Non-pigmented ciliary epithelial cell (primary cell): ENCODE measurements around the gene CENPA.
"Not testable (repeated sequence)": the region's sequence is repeated elsewhere in the genome, so short reads cannot be mapped to it uniquely, and the experiment has no call there.

Experiments used
- DNase-seq: peaks from one replicate; pipeline ENCODE4 v3.0.0-alpha.2; 2010; ENCODE audit warnings: low read depth

The CENPA gene

DNA sequence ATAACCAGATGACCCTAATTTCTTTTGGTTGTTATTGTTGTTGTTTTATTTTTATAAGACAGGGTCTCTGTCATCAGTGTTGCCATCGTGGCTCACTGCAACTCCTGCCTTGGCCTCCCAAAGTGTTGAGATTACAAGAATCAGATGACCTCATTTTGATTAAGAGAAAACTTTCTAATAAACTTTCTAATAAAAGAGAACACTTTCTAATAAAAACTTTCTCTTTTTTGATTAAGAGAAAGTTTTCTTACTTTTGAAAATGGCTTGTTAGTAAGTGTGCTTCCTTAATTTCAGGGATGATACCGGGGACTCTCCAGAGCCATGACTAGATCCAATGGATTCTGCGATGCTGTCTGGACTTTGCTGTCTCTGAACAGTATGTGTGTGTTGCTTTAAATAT lies 7.7 kb downstream of the CENPA start:
- no peak for DNase-seq

DNA sequence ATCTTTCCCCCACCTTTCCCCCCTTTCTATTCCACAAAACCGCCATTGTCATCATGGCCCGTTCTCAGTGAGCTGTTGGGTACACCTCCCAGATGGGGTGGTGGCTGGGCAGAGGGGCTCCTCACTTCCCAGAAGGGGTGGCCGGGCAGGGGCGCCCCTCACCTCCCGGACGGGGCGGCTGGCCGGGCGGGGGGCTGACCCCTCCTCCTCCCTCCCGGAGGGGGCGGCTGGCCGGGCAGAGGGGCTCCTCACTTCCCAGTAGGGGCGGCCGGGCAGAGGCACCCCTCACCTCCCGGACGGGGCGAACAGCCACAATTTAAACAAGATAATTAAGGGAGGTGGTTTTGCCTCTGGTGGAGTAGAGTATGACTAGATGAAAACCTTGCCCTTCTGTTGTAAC lies 9.3 kb downstream of the CENPA start:
- not testable (repeated sequence) for DNase-seq

DNA sequence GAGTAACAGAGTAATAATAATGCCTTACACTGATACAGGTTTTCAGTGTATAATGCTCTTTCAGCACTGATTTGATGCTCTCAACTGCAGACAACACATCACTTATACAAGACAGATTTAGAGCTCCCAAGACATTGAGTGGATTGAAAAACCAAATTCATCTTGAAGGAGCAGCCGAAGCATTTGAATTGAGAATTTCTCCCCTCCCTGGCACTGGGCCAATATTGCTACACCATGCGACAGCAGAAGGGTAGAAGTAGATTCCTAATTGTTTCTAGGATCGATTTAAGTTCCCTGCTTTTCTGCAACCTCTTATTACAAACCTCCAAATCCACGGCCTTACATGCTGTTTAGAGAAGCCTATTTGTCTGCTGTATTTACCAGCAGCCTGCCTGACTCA lies 15.5 kb downstream of the CENPA start:
- DNase-seq, result no peak

DNA sequence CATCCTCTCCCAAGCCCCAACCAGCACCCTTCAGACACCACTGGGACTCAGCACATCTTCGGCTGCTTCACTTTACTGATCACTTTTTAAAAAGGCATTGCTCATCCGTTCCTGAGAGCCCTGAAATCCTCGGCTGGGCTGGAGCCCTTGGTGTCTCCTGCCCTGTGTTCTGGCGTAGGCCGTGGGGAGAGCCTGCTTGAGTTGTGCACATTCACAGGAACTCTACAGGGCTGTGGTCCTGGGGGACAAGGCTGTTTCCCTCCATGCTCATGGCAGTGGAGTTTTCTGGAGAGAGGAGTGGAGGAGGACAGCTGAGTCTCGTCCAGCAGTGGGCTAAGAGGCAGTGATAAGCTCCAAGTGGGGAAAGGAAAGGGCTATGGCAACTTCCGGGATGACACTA lies 15.9 kb downstream of the CENPA start:
- DNase-seq, result no peak

DNA sequence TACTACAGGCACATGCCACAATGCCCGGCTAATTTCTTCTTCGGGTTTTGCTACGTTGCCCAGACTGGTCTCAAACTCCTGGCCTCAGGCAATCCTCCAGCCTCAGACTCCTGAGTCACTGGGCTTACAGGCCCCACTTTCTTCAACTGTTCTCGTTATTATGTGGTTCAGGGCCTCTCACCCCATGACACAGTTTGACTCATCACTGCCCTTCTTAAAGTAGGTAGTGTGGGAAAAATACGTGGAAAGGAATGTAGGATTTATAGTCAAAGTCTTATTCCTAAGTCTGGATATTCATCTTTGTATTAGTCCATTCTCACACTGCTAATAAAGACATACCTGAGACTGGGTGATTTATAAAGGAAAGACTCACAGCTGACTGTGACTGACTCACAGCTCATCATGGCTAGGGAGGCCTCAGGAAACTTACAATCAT lies 19.4 kb downstream of the CENPA start:
- peak; percentile 26 for DNase-seq

DNA sequence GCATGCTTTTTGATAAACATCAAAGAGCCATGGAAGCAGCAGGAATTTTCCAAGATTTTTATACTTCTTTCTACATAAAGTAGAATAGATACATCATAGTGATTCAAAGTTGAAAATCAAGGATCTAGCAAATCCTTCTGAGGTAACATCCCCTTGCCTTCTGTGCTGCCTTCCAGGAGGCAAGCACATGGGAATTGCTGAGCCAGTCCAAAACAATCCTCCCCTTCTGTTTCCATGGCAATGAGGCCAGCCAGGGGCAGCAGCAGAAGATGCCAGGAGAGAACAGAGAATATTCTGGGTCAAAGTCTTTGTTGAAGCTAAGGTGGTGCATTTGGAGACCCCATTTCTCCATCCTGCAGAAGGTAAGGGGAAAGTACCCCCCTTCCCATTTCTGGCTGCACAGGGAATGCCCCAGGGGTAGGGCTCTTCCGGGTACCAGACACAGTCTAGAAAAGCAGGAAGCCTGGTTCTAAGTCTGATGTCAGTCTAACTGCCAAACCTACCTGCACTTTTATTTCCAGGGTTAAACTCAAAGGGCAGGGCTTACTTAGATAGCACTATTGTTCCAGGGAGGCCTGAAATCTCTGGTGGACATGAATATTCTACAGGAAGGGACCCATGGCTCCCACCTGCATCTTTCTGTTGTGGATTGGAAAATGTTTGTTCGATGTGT lies 22.1 kb downstream of the CENPA start:
- no peak for DNase-seq

DNA sequence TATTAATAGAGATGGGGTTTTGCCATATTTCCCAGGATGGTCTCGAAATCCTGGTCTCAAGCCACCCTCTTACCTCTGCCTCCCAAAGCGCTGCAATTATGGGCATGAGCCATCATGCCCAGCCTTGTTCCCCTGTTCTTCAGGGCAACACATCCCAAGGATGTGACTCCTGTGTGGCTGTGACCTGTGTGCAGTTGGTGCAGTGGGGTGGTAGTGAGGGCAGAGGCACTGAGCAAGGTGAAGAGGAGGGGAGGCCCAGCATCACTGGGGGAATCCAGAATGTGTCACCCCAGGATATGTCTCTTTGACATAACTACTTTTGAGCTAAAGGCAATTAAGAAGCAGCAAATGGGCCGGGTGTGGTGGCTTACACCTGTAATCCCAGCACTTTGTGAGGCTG lies 23.4 kb downstream of the CENPA start:
- DNase-seq, result no peak

DNA sequence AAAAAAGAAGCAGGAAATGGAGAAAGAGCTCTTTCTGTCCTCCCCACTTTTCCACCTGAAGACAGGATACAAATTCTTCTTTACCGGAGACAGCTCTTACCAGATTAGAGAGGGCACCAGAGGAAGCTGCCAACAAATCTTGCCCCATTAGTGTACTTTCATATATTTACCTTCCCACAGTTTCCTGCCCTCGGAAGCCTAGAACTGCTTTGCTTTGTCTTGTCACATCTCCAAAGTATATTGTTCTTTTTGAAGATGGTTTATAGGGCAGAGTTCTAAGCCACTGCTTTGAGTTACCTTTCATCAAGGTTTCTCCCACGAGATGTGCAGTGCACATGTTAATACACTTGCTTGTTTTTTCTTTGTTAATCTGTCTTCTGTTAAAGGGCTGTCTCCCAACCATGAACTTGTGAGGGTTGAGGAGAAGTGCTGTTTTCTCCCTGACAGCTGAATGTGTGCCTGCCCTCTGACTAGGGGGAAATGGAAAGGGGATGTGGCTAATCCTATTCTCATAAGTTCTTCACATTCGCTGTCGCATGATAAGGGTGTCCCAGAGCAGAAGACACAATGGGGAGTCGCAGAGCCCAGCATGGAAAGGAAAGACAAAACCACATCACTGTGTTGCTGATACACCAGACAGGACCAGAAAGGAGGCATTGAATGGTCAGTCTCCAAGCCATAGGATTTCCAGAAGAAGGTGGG lies 24.2 kb downstream of the CENPA start:
- no peak for DNase-seq

DNA sequence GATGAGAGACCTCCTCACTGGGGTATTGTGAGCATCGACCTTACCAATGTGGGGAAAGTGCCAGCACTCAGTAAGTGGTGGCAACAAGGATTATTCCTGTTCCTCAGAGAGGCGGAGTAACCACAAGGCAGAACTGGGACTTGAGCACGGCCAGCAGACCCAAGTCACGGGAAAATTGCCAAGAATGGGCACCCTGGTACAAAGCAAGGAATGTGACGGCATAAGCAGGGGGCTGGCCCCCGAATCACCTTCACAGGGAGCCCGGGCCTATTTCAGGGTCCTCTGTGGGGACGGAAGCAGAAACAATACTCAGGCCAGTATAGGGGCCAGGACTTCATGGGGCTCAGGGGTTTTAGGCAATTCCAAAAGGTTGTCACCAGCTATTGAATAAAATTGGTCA lies 25.4 kb downstream of the CENPA start:
- no peak for DNase-seq

DNA sequence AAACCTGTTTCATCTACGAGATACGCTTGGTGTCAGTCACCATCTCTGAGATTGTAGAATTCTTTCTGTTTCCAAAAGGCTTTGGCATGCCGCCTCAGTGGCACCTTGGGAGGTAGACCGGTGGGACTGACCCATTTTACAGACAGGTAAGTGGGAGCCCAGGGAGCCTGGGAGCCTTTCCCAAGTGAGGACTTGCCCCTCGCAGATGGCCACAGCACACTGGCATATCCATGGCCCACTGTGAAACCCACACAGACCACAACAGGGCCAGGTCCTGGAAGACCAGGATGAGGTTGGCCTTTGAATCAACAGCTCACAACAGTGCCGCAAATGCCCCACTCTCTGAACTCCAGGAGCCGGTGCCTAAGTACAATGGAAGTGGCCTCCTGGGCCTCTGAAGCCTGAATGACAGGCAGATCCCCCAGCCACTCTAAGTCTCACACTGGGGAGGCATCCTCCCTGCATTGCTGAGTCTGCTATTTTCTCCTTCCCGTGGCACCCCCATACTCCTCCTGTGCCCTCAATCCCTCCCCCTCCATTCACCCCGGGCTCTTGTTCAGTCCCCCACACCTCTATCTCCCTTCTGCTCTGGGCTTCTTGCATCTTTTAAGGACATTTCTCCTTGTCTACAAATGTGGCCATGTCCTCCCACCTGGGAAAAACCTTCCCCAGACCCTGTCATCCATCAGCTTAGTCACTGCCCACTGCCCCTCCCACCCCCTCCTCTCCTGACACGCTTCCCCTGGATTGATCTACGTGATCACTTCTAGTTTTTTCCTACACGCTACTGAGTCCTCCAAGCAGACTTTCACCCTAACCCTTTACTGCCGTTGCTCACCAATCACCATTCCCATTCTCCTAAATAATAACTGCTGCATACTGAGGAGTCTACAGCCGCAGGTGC lies 26.2 kb downstream of the CENPA start:
- DNase-seq, result no peak

DNA sequence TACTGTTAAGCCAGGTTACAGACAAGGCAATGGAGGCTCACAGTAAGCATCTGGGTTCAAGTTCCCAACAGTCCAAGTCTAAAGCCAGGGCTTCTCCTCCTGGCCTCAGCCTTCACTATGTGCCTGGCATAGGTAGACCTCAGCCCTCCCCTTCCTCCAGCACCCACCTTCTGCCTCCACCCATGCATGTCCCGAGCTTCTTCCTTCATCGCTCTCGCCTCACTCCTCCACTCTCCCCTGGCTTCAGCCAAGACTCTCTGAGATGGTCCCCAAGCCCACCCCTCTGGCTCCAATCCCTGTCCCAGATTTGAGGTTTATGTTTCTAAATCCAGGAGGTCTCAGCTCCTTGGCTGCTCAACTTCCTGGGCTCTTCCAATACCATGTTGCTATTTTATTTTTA lies 26.9 kb downstream of the CENPA start:
- no peak for DNase-seq

DNA sequence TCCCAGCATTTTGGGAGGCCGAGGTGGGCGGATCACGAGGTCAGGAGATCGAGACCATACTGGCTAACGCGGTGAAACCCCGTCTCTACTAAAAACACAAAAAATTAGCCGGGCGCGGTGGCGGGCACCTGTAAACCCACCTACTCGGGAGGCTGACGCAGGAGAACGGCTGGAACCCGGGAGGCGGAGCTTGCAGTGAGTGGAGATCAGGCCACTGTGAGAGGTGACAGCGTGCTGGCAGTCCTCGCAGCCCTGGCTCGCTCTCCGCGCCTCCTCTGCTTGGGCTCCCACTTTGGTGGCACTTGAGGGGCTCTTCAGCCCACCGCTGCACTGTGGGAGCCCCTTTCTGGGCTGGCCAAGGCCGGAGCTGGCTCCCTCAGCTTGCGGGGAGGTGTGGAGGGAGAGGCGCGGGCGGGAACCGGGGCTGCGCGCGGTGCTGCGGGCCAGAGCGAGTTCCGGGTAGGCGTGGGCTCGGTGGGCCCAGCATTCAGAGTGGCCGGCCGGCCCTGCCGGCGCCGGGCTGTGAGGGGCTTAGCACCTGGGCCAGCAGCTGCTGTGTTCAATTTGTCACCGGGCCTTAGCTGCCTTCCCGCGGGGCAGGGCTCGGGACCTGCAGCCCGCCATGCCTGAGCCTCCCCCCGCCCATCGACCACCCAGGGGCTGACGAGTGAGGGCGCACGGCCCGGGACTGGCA lies 28.4 kb downstream of the CENPA start:
- not testable (repeated sequence) for DNase-seq

DNA sequence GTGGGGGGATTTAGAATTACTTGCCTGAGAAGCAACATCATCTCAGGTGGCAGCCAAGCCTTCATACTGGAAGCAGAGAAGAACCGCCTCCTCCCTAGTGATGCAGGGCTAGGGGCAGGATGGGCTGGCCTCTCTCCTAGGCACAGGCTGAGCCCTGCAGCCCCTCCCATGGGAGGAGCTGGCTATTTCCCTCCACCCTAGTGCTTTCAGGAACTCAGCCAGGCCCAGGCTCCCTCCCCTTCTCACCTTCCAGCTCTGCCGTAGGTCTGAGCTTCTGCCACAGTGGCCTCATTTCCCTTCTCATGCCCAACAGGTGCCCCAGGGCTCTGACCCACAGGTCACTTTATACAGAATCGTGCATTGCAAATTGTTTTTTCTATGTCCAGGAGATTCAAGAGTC lies 31.0 kb downstream of the CENPA start:
- DNase-seq, result no peak

DNA sequence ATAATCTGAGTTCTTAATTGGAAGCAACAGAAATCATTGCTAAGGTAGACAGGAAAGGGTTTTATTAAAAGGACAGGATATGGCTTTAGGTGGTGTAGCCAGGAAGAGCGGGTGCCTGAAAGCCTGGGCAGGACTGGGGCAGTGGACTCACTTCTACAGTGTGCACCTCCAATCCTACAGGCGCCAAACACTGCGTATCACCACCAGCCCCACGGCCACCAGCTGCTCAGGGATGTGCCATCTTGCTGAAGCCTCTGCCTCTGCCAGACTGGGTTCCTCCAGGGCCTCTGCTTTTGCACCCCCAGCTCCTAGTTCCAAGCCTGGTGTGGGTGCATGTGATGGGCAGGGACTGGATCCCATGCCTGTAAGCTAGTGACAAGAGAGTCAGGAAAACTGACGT lies 32.4 kb downstream of the CENPA start:
- no peak for DNase-seq

DNA sequence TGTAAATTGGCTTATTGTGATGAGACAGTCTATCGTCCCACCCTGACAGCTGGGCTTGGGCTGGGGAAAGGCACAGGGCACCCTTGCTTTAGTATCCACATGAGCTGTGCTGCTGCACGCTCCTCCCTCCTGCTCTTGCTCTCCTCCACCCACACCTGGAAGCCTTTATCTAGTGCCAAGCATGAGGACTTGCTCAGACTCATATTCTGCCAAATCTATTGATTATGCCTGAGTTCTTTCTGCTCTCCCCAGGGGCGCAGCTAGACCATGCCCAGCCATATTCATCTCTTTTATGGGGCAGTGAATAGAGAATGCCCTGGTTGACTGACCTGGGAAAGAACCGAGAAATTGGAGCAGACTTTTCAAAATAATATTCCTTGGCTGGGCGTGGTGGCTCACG lies 33.1 kb downstream of the CENPA start:
- no peak for DNase-seq

DNA sequence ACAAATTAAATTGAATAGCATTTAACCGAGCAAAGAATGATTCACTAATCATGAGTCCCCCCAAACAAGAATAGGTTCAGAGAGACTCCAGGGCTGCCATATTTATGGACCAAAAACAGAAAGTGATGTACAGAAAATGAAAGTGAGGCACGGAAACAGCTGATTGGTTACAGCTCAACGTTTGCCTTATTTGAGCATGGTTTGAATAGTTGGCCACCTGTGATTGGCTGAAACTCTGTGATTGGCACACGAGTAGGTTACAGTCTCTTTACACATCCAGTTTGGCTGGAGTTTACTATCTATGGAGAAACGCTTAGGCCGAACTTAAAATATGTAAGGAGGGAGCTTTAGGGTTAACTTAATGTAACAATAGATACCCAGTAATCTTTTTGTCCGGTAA lies 35.1 kb downstream of the CENPA start:
- no peak for DNase-seq

DNA sequence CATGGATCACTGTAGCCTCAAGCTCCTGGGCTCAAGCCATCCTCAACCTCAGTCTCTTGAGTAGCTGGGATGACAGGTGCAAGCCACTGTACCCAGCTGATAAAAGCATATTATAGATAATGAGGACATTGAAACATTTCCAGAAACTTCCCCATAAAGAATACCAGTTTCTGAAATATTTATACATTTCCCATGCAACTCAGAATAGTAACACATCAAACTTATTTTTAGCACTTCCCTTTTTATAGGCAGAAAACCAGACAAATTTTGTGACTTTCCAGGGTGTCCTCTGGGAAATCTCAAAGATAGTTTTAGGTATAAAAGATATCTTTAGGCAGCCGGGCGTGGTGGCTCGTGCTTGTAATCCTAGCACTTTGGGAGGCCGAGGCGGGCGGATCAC lies 37.0 kb downstream of the CENPA start:
- no peak for DNase-seq

DNA sequence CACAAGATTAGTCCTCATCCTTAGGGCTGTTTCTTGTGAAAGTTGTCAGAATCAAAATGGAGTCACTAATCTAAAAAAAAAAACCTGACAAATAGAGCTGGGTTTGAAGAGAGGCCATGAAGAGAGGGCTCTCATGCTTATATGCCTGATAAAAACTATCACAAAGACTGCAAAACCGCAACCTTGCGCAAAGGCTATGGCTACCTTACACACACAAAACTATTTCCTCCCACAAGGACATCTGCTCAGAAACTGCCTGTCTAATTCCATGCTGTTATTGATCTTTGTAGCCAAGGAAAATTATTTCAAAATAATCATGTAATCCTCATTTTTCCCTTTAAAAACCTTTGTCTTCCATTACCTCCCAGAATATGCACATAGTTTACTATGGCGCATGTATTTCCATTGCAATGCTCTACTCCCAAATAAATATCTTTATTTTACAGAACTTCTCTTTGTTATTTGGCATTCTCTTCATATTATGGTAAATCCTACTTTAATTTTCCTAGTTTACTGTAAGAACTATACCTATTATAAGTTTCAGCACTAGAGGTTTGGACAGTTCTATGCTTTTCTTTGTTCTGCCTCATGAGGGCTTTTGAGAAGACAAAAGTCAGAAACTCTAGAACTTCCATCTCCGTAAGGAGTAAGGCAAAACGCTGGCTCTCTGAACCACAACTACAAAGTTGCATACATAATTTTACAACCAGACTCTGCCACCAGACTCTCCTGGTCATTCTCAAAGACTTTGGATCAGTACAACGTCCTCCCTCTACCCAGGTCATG lies 52.5 kb downstream of the CENPA start:
- no peak for DNase-seq

DNA sequence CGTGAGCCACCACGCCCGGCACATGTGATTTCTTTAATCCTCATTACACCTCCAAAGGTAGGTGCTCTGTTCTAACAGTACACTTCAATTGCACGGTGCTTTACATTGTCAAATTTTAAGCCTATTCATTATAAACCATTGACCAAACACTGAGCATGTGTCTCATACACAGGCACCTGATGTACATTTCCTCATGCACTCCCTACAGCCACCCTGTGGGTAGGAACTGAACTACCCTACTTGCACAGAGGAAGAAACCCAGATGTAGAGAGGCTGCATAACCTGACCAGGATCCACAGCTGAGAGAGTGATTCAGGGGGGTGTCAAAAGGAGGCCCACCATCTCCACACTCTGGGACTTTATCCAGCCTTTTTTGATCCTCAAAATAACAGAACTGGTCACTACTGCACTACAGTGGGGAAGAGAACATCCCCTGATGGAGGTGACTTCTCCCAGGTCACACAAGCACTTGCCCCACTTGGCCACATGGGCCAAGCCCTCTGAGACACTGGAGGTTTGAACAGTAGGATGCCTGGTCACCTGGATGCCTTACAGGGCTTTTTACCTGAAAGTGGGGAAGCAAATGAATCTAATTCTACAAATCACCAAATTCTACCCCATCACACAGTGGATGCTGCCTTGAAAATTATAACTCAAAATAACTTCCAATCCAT lies 55.2 kb downstream of the CENPA start:
- DNase-seq, result no peak

DNA sequence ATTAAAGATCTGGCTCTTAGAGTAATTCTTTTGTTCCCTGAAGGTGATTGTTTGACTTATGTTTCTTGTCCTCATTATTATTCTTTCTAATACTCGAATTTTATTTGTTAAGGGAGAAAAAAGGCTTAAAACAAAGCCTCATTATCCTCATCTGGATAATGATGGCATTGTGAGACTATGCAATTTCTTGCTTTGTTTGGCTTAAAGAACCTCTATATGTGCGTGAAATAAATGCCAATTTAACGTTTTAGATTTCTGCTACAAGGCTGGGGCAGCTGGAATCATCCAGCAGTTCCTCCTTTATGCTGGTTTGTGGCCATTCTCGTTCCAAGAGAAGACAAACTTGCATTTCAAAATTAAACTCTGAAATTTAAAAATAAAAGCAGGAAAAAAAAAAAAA lies 57.2 kb downstream of the CENPA start:
- DNase-seq, result no peak
